ENCODE data around the gene PNPLA7.
"Not testable (repeated sequence)": the region's sequence is repeated elsewhere in the genome, so short reads cannot be mapped to it uniquely, and the experiment has no call there.

PNPLA7 gene

DNA sequence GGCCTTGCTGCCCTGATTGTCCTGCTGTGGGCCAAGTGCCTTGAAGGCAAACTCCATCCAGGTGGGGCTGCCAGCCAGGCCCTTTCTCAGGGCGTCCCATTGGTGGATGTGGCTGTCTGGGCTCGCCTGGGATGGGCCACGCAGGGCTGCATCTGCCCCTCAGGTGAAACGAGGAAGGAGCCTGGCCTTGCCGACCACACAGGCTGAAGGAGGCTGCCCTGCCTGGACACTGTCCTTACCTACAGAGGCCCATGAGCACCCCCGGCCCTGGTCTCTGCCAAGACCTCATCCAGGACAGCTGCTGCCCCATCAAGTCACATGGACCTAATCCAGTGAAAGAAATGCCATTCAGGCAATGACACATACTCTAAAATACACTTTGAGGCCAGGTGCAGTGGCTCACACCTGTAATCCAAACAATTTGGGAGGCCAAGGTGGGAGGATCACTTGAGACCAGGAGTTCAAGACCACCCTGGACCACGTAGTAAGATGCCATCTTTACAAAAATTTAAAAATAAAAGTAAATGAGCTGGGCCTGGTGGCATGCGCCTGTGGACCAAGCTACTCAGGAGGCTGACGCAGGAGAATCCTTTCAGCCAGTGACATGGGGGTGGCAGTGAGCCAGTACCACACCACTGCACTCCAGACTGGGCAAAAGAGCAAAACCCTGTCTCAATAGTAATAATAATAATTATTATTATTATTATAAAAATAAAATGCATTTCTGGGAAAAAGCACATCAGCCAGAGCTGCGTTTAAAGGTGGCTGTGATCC lies 33.9 kb downstream of the PNPLA7 start:
- in situ Hi-C loops (cut with HindIII; ENCODE audit: low sequenced_read_pairs): no loop called here

GRCh38 chr9:137515338-137515724 lies 34.9 kb downstream of the PNPLA7 start:
- in situ Hi-C loops (cut with HindIII; ENCODE audit: low sequenced_read_pairs): no loop called here

- in situ Hi-C loops (cut with HindIII; ENCODE audit: low sequenced_read_pairs): no loop called here
Measured at GRCh38 chr9:137514691-137515337, 35.4 kb downstream of the PNPLA7 start.

DNA sequence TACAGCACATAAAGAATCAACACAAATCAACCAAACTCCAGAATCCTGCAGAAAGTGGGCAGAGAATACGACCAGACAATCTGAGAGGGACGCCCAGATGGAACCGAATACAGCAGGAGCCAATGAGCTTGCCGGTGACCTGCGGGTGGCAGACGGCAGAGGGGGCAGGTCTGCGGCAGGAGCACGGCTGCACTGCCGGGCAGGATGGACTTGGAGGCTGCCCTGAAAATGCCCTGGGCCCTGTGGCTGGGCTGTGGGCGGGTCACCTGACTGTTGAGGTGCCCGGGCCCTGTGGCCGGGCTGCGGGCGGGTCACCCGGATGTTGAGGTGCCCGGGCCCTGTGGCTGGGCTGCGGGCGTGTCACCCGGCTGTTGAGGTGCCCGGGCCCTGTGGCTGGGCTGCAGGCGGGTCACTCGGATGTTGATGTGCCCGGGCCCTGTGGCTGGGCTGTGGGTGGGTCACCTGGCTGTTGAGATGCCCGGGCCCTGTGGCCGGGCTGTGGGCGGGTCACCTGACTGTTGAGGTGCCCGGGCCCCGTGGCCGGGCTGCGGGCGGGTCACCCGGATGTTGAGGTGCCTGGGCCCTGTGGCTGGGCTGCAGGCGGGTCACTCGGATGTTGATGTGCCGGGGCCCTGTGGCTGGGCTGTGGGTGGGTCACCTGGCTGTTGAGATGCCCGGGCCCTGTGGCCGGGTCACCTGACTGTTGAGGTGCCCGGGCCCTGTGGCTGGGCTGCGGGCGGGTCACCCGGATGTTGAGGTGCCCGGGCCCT lies 36.2 kb downstream of the PNPLA7 start:
- in situ Hi-C loops (cut with HindIII; ENCODE audit: low sequenced_read_pairs): not testable (repeated sequence)

DNA sequence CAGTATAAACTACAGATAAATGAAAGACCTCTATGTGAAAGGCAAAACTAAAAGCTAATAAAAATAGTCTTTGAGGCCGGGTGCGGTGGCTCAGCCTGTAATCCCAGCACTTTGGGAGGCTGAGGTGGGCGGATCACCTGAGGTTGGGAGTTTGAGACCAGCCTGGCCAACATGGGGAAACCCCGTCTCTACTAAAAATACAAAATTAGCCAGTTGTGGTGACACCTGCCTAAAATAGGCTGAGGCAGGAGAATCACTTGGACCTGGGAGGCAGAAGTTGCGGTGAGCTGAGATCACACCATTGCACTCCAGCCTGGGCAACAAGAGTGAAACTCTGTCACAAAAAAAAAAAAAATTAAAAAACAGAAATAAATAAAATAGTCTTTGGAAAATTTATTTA lies 37.1 kb downstream of the PNPLA7 start:
- in situ Hi-C loops (cut with HindIII; ENCODE audit: low sequenced_read_pairs): not testable (repeated sequence)

- in situ Hi-C loops (cut with HindIII; ENCODE audit: low sequenced_read_pairs): no loop called here
Measured at GRCh38 chr9:137511758-137512463, 38.3 kb downstream of the PNPLA7 start.

DNA sequence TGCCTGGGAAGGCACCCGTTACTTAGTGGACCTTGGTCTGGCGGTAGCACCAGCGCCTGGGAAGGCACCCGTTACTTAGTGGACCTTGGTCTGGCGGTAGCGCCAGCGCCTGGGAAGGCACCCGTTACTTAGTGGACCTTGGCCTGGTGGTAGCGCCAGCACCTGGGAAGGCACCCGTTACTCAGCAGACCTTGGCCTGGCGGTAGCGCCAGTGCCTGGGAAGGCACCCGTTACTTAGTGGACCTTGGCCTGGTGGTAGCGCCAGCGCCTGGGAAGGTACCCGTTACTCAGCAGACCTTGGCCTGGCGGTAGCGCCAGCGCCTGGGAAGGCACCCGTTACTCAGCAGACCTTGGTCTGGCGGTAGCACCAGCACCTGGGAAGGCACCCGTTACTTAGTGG lies 39.1 kb downstream of the PNPLA7 start:
- in situ Hi-C loops (cut with HindIII; ENCODE audit: low sequenced_read_pairs): not testable (repeated sequence)

- in situ Hi-C loops (cut with HindIII; ENCODE audit: low sequenced_read_pairs): no loop called here
Measured at GRCh38 chr9:137509198-137509597, 41.0 kb downstream of the PNPLA7 start.

DNA sequence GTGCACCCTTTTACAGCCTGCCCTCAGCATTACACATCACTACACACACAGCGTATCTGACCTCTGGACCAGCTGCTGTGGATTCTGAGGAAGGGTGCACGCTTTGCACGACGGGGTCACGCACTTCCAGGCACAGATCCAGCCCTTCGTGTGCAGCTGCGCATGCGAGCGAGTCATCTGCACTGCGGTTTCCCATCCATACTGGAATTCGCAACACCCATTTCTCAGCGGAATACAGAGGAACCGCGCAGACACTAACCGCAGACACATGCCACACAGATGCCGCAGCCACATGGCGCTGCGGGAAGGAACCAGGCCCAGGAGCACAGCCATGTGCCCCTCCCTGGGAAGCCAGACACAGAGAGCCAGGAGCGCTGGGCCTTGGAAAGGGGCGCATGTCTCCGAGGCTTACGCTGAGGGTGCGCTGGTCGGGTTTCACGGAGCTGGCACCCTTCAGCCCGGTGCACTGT lies 43.5 kb downstream of the PNPLA7 start:
- in situ Hi-C loops (cut with HindIII; ENCODE audit: low sequenced_read_pairs): no loop called here

DNA sequence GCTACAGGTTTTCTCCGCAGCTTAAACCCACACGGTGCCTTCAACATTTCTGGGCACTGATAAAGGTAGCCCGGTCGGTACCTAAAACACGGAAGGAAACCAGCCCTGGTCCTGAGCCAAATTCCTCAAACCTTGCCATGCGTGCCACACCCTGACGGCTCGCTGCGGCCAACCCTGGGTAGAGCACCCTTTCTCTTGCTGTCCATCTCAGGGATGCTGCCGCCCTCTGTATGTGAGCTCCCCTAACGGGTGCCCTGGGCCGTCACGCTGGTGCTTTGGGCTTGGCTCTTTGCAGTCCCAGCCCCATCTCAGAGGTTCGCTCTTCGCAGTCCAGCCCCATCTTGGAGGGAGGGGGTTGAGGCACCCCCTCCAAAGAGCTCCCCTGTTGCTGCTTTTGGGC lies 43.9 kb downstream of the PNPLA7 start:
- in situ Hi-C loops (cut with HindIII; ENCODE audit: low sequenced_read_pairs): no loop called here

GRCh38 chr9:137505421-137506140 lies 44.6 kb downstream of the PNPLA7 start:
- in situ Hi-C loops (cut with HindIII; ENCODE audit: low sequenced_read_pairs): no loop called here

GRCh38 chr9:137504432-137504777 lies 45.8 kb downstream of the PNPLA7 start:
- in situ Hi-C loops (cut with HindIII; ENCODE audit: low sequenced_read_pairs): no loop called here

DNA sequence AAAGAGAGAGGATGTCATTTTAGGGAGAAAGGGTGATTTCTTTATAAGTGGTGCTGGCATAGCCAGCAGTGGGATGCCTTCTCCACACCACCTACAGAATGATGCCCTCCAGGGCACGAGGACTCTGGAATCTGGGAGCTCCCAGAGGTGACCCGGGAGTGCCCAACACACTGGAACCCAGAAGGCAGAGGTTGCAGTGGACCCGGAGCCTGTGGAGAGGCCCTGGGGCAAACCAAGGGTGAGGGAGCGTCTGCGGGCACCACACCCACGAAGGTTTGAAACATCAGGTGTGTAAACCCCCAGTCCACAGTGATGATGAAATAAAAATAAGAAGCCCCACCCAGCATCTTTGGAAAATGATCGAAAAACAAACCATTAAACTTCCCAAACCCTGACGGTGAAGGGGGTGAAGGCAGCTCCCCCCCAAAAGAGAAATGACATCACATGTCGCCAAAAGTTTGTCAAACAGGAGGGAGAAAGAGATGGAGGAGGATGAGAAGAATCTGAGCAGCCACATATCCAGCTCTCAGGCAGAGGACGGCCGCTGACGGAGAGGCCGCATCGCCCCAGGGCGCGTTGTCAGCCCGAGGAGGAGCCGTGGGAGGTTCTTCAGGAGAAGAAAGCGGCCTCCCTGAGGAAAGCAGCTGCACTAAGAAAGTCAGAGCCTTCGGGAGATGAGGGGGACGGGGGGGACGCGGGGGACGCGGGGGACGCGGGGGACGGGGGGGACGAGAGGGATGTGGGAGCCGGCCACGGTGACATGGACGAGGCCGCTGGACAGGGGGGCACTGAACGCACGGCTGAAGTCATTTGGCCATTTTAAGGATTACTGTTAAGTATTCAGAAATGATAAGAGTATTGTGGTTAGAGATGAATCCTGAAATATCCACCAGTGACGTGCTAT lies 47.9 kb downstream of the PNPLA7 start:
- in situ Hi-C loops (cut with HindIII; ENCODE audit: low sequenced_read_pairs): no loop called here

GRCh38 chr9:137501457-137501856 lies 48.7 kb downstream of the PNPLA7 start:
- in situ Hi-C loops (cut with HindIII; ENCODE audit: low sequenced_read_pairs): no loop called here

- in situ Hi-C loops (cut with HindIII; ENCODE audit: low sequenced_read_pairs): no loop called here
Measured at GRCh38 chr9:137500666-137501397, 49.4 kb downstream of the PNPLA7 start.

GRCh38 chr9:137499858-137500661 lies 50.1 kb downstream of the PNPLA7 start:
- in situ Hi-C loops (cut with HindIII; ENCODE audit: low sequenced_read_pairs): no loop called here

GRCh38 chr9:137499416-137499815 lies 50.8 kb downstream of the PNPLA7 start:
- in situ Hi-C loops (cut with HindIII; ENCODE audit: low sequenced_read_pairs): no loop called here

- in situ Hi-C loops (cut with HindIII; ENCODE audit: low sequenced_read_pairs): no loop called here
Measured at GRCh38 chr9:137498720-137499150, 51.5 kb downstream of the PNPLA7 start.
